HEK293 (cell line): Measurements from ENCODE around the gene KREMEN1.

Experiments used
- CTCF ChIA-PET: fragments of 350-600 bp; formaldehyde crosslinking; extraction: SDS; loops from one replicate; lab custom pipeline; 2021; ENCODE audit warnings: antibody characterized with exemption; lab: Yijun Ruan, JAX
- POLR2A ChIA-PET: fragments of 300-600 bp; formaldehyde crosslinking; extraction: SDS; loops from one replicate; lab custom pipeline; 2020; ENCODE audit warnings: antibody characterized with exemption, inconsistent platforms; lab: Yijun Ruan, JAX
- H3K27ac ChIP-seq: fragments of 200-500 bp; sonication (Bioruptor generic); 2 replicates; pipeline ENCODE4 v1.5.1; 2014; ENCODE audit warnings: low read depth, low read length, control low read depth, inconsistent platforms; ENCODE audit errors: extremely low read depth
- H3K36me3 ChIP-seq, 2 experiments: fragments of 200-500 bp in 1 of 2; sonication (Bioruptor generic) in 1 of 2; 1 replicate in 1 of 2; 2 replicates in 1 of 2; pipeline ENCODE4 v1.5.1; 2014 to 2017; ENCODE audit warnings: inconsistent platforms in 2 of 2, low read length in 2 of 2; ENCODE audit not compliant: control insufficient read depth in 2 of 2, insufficient read depth in 1 of 2
- H3K4me1 ChIP-seq: fragments of 200-500 bp; sonication (Bioruptor generic); 2 replicates; pipeline ENCODE4 v1.5.1; 2014; ENCODE audit warnings: mild to moderate bottlenecking, low read length, inconsistent platforms; ENCODE audit not compliant: control insufficient read depth, insufficient read depth
- H3K4me3 ChIP-seq: 2 replicates; pipeline ENCODE4 v1.5.1; 2011; ENCODE audit warnings: low read depth, mild to moderate bottlenecking, control low read depth, low read length, moderate library complexity
- H3K9me3 ChIP-seq: fragments of 200-500 bp; sonication (Bioruptor generic); 2 replicates; pipeline ENCODE4 v1.5.1; 2014; ENCODE audit warnings: low read depth, low read length, inconsistent platforms; ENCODE audit not compliant: control insufficient read depth, insufficient read depth
- BCL11A ChIP-seq: fragments of 450-650 bp; formaldehyde crosslinking; IDR thresholded peaks from 2 replicates; pipeline ENCODE4 v1.5.1; 2016; ENCODE audit warnings: low read depth, missing biosample characterization, missing genetic modification characterization
- BCL6B ChIP-seq: fragments of 450-650 bp; formaldehyde crosslinking; IDR thresholded peaks from 2 replicates; pipeline ENCODE4 v1.5.1; 2017; ENCODE audit warnings: missing biosample characterization, missing genetic modification characterization
- KLF9 ChIP-seq: fragments of 450-650 bp; formaldehyde crosslinking; IDR thresholded peaks from 2 replicates; pipeline ENCODE4 v1.5.1; 2016; ENCODE audit warnings: missing biosample characterization, missing genetic modification characterization, low read depth
- OSR2 ChIP-seq: fragments of 450-650 bp; formaldehyde crosslinking; IDR thresholded peaks from 2 replicates; pipeline ENCODE4 v1.5.1; 2016; ENCODE audit warnings: missing biosample characterization, missing genetic modification characterization
- ZBTB8A ChIP-seq: fragments of 450-650 bp; formaldehyde crosslinking; IDR thresholded peaks from 2 replicates; pipeline ENCODE4 v1.5.1; 2016; ENCODE audit warnings: missing biosample characterization, missing genetic modification characterization
- ZNF133 ChIP-seq: fragments of 450-650 bp; formaldehyde crosslinking; IDR thresholded peaks from 2 replicates; pipeline ENCODE4 v1.5.1; 2016; ENCODE audit warnings: missing biosample characterization, missing genetic modification characterization
- ZNF223 ChIP-seq: fragments of 450-650 bp; formaldehyde crosslinking; IDR thresholded peaks from 2 replicates; pipeline ENCODE4 v1.5.1; 2016; ENCODE audit warnings: missing biosample characterization, missing genetic modification characterization
- ZNF24 ChIP-seq: fragments of 450-650 bp; formaldehyde crosslinking; IDR thresholded peaks from 2 replicates; pipeline ENCODE4 v1.5.1; 2016; ENCODE audit warnings: missing biosample characterization, missing genetic modification characterization
- ZNF274 ChIP-seq, 2 experiments: fragments of 200-500 bp in 1 of 2; fragments of 450-650 bp in 1 of 2; sonication (Bioruptor generic) in 1 of 2; formaldehyde crosslinking in 1 of 2; IDR thresholded peaks; 2 replicates each; pipeline versions ENCODE4 v1.5.1 to v1.6.1; 2014 to 2016; ENCODE audit warnings: borderline replicate concordance in 1 of 2, inconsistent platforms in 1 of 2, low read length in 1 of 2, missing biosample characterization in 1 of 2, missing genetic modification characterization in 1 of 2
- ZNF280C ChIP-seq: fragments of 450-650 bp; formaldehyde crosslinking; IDR thresholded peaks from 2 replicates; pipeline ENCODE4 v1.5.1; 2016; ENCODE audit warnings: missing biosample characterization, missing genetic modification characterization
- ZNF518A ChIP-seq: fragments of 450-650 bp; formaldehyde crosslinking; conservative IDR thresholded peaks from 2 replicates; pipeline ENCODE4 v1.5.1; 2016; ENCODE audit warnings: low read depth, missing biosample characterization, missing genetic modification characterization
- ZNF521 ChIP-seq: fragments of 450-650 bp; formaldehyde crosslinking; IDR thresholded peaks from 2 replicates; pipeline ENCODE4 v1.5.1; 2017; ENCODE audit warnings: missing biosample characterization, mild to moderate bottlenecking, missing genetic modification characterization
- ZNF585B ChIP-seq: fragments of 450-650 bp; formaldehyde crosslinking; IDR thresholded peaks from 2 replicates; pipeline ENCODE4 v1.5.1; 2016; ENCODE audit warnings: missing biosample characterization, missing genetic modification characterization
- ZNF645 ChIP-seq: fragments of 450-650 bp; formaldehyde crosslinking; IDR thresholded peaks from 2 replicates; pipeline ENCODE4; 2016; ENCODE audit warnings: missing biosample characterization, missing genetic modification characterization
- ZNF777 ChIP-seq: fragments of 450-650 bp; formaldehyde crosslinking; IDR thresholded peaks from 2 replicates; pipeline ENCODE4 v1.5.1; 2017; ENCODE audit warnings: missing biosample characterization, missing genetic modification characterization, borderline replicate concordance
- TF ChIP-seq, protein P1 (sequence below): fragments of 450-650 bp; formaldehyde crosslinking; IDR thresholded peaks from 2 replicates; pipeline ENCODE4 v1.5.0; 2017; ENCODE audit warnings: missing biosample characterization, missing genetic modification characterization, borderline replicate concordance
- TF ChIP-seq, protein P2 (sequence below): fragments of 450-650 bp; formaldehyde crosslinking; IDR thresholded peaks from 2 replicates; pipeline ENCODE4 v1.5.1; 2016; ENCODE audit warnings: missing biosample characterization, missing genetic modification characterization, borderline replicate concordance

Gene KREMEN1

GRCh38 chr22:29044657-29045176 is 28.1 kb upstream of the KREMEN1 start (continued):
- TF ChIP-seq ZNF521 (tag by site-specific recombination) = no peak

DNA sequence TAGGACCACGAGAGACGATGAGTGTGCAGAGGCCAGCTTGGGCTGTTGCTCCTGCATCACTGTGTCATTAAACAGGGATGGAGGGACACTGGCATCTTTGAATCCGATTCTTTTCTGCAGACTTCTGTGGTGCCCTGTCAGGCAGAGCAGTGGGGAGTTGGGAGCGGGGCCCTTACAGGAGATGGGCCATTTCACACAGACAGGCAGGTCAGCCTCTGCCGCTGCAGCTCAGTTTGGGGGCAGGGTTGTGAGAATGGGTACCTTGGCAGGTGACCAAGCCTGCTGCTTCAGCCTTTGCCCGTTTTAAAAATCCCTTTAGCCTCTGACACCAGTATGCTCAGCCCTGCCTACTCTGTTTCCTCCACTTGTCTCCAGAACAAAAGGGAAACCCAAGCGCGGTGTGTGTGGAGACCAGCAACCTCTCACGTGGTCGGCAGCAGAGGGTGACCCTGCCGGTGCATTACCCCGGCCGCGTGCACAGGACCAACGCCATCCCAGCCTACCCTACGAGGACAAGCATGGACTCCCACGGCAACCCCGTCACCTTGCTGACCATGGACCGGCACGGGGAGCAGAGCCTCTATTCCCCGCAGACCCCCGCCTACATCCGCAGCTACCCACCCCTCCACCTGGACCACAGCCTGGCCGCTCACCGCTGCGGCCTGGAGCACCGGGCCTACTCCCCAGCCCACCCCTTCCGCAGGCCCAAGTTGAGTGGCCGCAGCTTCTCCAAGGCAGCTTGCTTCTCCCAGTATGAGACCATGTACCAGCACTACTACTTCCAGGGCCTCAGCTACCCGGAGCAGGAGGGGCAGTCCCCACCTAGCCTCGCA is 23.8 kb upstream of the KREMEN1 start:
- H3K4me3 ChIP-seq = no peak overlapping the region
- no peaks in the 10 kb centered on the region for H3K9me3 ChIP-seq
- H3K36me3 ChIP-seq = peaks cover 14 to 67% of the 10 kb centered on the region in 2 experiments; a peak in 2 of 3 replicates
- no peaks in the 10 kb centered on the region for H3K4me1 ChIP-seq
- POLR2A ChIA-PET = no interaction called here
- CTCF ChIA-PET = interaction anchor here (0.5 to 1.2 kb wide), 2 partner anchors 8 to 221 kb away, joined by 3 to 6 read pairs; no protein-coding TSS in a partner anchor
- TF ChIP-seq ZNF645 (tag by site-specific recombination) (no peak), ZNF274 (IDR thresholded peaks at IDR 0.05; ENCODE audit: low read length) (no peak), ZNF274 (tag by site-specific recombination; IDR thresholded peaks at IDR 0.05; ENCODE audit: borderline replicate concordance) (no peak), ZBTB8A (tag by site-specific recombination) (no peak), ZNF777 (no peak), ZNF24 (tag by site-specific recombination) (no peak), ZNF133 (tag by site-specific recombination) (no peak), KLF9 (tag by site-specific recombination) (no peak), OSR2 (tag by site-specific recombination) (no peak), ZNF518A (tag by site-specific recombination) (no peak), ZNF223 (tag by site-specific recombination) (no peak), BCL11A (tag by site-specific recombination) (no peak), BCL6B (tag by site-specific recombination) (no peak), ZNF280C (tag by site-specific recombination) (no peak), ZNF585B (no peak)
- TF ChIP-seq, protein P1, sequence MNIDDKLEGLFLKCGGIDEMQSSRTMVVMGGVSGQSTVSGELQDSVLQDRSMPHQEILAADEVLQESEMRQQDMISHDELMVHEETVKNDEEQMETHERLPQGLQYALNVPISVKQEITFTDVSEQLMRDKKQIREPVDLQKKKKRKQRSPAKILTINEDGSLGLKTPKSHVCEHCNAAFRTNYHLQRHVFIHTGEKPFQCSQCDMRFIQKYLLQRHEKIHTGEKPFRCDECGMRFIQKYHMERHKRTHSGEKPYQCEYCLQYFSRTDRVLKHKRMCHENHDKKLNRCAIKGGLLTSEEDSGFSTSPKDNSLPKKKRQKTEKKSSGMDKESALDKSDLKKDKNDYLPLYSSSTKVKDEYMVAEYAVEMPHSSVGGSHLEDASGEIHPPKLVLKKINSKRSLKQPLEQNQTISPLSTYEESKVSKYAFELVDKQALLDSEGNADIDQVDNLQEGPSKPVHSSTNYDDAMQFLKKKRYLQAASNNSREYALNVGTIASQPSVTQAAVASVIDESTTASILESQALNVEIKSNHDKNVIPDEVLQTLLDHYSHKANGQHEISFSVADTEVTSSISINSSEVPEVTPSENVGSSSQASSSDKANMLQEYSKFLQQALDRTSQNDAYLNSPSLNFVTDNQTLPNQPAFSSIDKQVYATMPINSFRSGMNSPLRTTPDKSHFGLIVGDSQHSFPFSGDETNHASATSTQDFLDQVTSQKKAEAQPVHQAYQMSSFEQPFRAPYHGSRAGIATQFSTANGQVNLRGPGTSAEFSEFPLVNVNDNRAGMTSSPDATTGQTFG (tag by site-specific recombination) = no peak
- TF ChIP-seq, protein P2, sequence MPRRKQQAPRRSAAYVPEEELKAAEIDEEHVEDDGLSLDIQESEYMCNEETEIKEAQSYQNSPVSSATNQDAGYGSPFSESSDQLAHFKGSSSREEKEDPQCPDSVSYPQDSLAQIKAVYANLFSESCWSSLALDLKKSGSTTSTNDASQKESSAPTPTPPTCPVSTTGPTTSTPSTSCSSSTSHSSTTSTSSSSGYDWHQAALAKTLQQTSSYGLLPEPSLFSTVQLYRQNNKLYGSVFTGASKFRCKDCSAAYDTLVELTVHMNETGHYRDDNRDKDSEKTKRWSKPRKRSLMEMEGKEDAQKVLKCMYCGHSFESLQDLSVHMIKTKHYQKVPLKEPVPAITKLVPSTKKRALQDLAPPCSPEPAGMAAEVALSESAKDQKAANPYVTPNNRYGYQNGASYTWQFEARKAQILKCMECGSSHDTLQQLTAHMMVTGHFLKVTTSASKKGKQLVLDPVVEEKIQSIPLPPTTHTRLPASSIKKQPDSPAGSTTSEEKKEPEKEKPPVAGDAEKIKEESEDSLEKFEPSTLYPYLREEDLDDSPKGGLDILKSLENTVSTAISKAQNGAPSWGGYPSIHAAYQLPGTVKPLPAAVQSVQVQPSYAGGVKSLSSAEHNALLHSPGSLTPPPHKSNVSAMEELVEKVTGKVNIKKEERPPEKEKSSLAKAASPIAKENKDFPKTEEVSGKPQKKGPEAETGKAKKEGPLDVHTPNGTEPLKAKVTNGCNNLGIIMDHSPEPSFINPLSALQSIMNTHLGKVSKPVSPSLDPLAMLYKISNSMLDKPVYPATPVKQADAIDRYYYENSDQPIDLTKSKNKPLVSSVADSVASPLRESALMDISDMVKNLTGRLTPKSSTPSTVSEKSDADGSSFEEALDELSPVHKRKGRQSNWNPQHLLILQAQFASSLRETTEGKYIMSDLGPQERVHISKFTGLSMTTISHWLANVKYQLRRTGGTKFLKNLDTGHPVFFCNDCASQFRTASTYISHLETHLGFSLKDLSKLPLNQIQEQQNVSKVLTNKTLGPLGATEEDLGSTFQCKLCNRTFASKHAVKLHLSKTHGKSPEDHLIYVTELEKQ (tag by site-specific recombination) = no peak
- H3K27ac ChIP-seq = no peak overlapping the region
